HEK293 (cell line): ENCODE measurements around the gene HSD17B2.

Source experiments
- CTCF ChIP-seq: fragments of 450-650 bp; formaldehyde crosslinking; IDR thresholded peaks from 2 replicates; pipeline ENCODE4 v1.5.1; 2016; ENCODE audit warnings: missing biosample characterization, missing genetic modification characterization
- KLF16 ChIP-seq: fragments of 450-650 bp; formaldehyde crosslinking; IDR thresholded peaks from 2 replicates; pipeline ENCODE4 v1.5.1; 2017; ENCODE audit warnings: missing biosample characterization, missing genetic modification characterization
- ZBTB20 ChIP-seq: fragments of 450-650 bp; formaldehyde crosslinking; IDR thresholded peaks from 2 replicates; pipeline ENCODE4 v1.5.1; 2016; ENCODE audit warnings: missing biosample characterization, missing genetic modification characterization
- ZNF2 ChIP-seq: fragments of 450-650 bp; formaldehyde crosslinking; IDR thresholded peaks from 2 replicates; pipeline ENCODE4 v1.5.1; 2016; ENCODE audit warnings: missing biosample characterization, missing genetic modification characterization
- ZNF274 ChIP-seq, 2 experiments: fragments of 200-500 bp in 1 of 2; fragments of 450-650 bp in 1 of 2; sonication (Bioruptor generic) in 1 of 2; formaldehyde crosslinking in 1 of 2; IDR thresholded peaks; 2 replicates each; pipeline versions ENCODE4 v1.5.1 to v1.6.1; 2014 to 2016; ENCODE audit warnings: borderline replicate concordance in 1 of 2, inconsistent platforms in 1 of 2, low read length in 1 of 2, missing biosample characterization in 1 of 2, missing genetic modification characterization in 1 of 2
- ZNF362 ChIP-seq: fragments of 450-650 bp; formaldehyde crosslinking; IDR thresholded peaks from 2 replicates; pipeline ENCODE4 v1.5.1; 2016; ENCODE audit warnings: missing biosample characterization, missing genetic modification characterization
- ZNF366 ChIP-seq: fragments of 450-650 bp; formaldehyde crosslinking; conservative IDR thresholded peaks from 2 replicates; pipeline ENCODE4 v1.5.1; 2016; ENCODE audit warnings: missing biosample characterization, missing genetic modification characterization
- ZNF449 ChIP-seq: fragments of 450-650 bp; formaldehyde crosslinking; IDR thresholded peaks from 2 replicates; pipeline ENCODE4 v1.5.1; 2017; ENCODE audit warnings: missing biosample characterization, mild to moderate bottlenecking, missing genetic modification characterization, moderate library complexity

GRCh38 chr16:82071421-82071820 is 36.4 kb downstream of the HSD17B2 start:
- TF ChIP-seq ZBTB20 (tag by site-specific recombination) (no peak), CTCF (no peak), ZNF274 (IDR thresholded peaks at IDR 0.05; ENCODE audit: low read length) (no peak), ZNF274 (tag by site-specific recombination; IDR thresholded peaks at IDR 0.05; ENCODE audit: borderline replicate concordance) (no peak), ZNF366 (tag by site-specific recombination) (no peak), KLF16 (no peak), ZNF449 (tag by site-specific recombination) (no peak), ZNF362 (no peak), ZNF2 (no peak)
